ENCODE data around the gene TMEM72. TPM values are rescaled to one million over a fixed set of nuclear protein-coding genes. Genes with fewer than 3 reads are reported as not detected.
A peak's percentile ranks its signal among the peaks of the same experiment; 100 is the strongest.

The TMEM72 gene
- total RNA-seq, 2 donors from 2014 or later, result 0.15 TPM; not detected in 1

GRCh38 chr10:44983895-44984278 lies 72.8 kb downstream of the TMEM72 start:
- Histone ChIP-seq H3K4me1 (peaks cover 0 to 77% of the 10 kb centered on the region in 2 donors), H3K27ac (peak overlapping the region; percentile 91 to 96), H3K4me3 (no peak overlapping the region), H3K36me3 (peaks cover 57% of the 10 kb centered on the region), H3K27me3 (no peaks in the 10 kb centered on the region), H3K9me3 (no peaks in the 10 kb centered on the region)
- peak; percentile 50 for DNase-seq (ENCODE audit: low spot score)
- TF ChIP-seq CTCF (IDR thresholded peaks at IDR 0.05), result no peak

GRCh38 chr10:44984671-44985101 lies 73.5 kb downstream of the TMEM72 start:
- Histone ChIP-seq H3K27ac (peak overlapping the region; percentile 91 to 96), H3K4me3 (no peak overlapping the region), H3K27me3 (no peaks in the 10 kb centered on the region), H3K4me1 (peaks cover 0 to 72% of the 10 kb centered on the region in 2 donors), H3K9me3 (no peaks in the 10 kb centered on the region), H3K36me3 (peaks cover 65% of the 10 kb centered on the region)
- peak; percentile 53 for DNase-seq (ENCODE audit: low spot score)
- TF ChIP-seq CTCF (IDR thresholded peaks at IDR 0.05), result no peak

GRCh38 chr10:44985175-44985681 lies 74.1 kb downstream of the TMEM72 start:
- Histone ChIP-seq H3K9me3 (no peaks in the 10 kb centered on the region), H3K4me1 (peaks cover 0 to 72% of the 10 kb centered on the region in 2 donors), H3K36me3 (peaks cover 65% of the 10 kb centered on the region), H3K27me3 (no peaks in the 10 kb centered on the region), H3K4me3 (no peak overlapping the region), H3K27ac (peak overlapping the region; percentile 91 to 96)
- peak; percentile 58 for DNase-seq (ENCODE audit: low spot score)
- no peak for TF ChIP-seq CTCF (IDR thresholded peaks at IDR 0.05)

- no peaks in the 10 kb centered on the region for H3K9me3 ChIP-seq
- peak; percentile 44 for DNase-seq (ENCODE audit: low spot score)
- H3K4me3 ChIP-seq, result no peak overlapping the region
- H3K36me3 ChIP-seq, result peaks cover 73% of the 10 kb centered on the region
- no peaks in the 10 kb centered on the region for H3K27me3 ChIP-seq
- H3K4me1 ChIP-seq, result peaks cover 0 to 72% of the 10 kb centered on the region in 2 donors
- H3K27ac ChIP-seq, result peak overlapping the region; percentile 91 to 96
- TF ChIP-seq CTCF (IDR thresholded peaks at IDR 0.05), result no peak
Measured at GRCh38 chr10:44986179-44986578, 75.0 kb downstream of the TMEM72 start.

Other genes with a start within 250 kb of the TMEM72 start
- gene RASSF4, start 48.5 kb downstream of the TMEM72 start, total RNA-seq, result 10 to 100 TPM; 43.3 to 43.4 TPM
- 100 to 1,000 TPM in 1 of 2 donors, 10 to 100 TPM in 1; 68.8 to 143 TPM for gene DEPP1, start 67.5 kb downstream of the TMEM72 start, total RNA-seq
- gene ZNF22, start 89.6 kb downstream of the TMEM72 start, total RNA-seq, result 10 to 100 TPM; 19.3 to 20.5 TPM